HG02798 (cell line): ENCODE results near the gene SLC5A6.
"Not testable (repeated sequence)": the region's sequence is repeated elsewhere in the genome, so short reads cannot be mapped to it uniquely, and the experiment has no call there.

Experiments used
- ATAC-seq: cut with Tn5 transposase; IDR thresholded peaks from one replicate; pipeline ENCODE4 v1.9.1; 2021; ENCODE audit warnings: mild to moderate bottlenecking; ENCODE audit not compliant: unreplicated experiment, poor library complexity

SLC5A6 gene

GRCh38 chr2:27177441-27178351 lies 34.4 kb downstream of the SLC5A6 start:
- ATAC-seq, result no peak

DNA sequence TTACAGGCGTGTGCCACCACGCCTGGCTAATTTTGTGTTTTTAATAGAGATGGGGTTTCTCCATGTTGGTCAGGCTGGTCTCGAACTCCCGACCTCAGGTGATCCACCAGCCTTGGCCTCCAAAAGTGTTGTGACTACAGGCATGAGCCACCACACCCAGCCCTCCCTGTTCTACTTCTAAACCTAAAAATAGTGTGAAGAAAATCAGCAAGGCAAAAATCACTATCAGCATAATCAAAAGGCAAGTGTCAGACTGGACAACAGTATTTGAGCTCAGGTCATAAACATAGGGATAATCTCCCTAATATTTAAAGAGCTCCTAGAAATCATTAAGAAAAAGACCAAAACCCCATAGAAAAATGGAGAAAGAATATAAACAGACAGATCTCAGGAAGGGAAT lies 36.3 kb downstream of the SLC5A6 start:
- not testable (repeated sequence) for ATAC-seq

- no peak for ATAC-seq
Measured at GRCh38 chr2:27175330-27175729, 36.7 kb downstream of the SLC5A6 start.

- ATAC-seq, result no peak
Measured at GRCh38 chr2:27174638-27175037, 37.4 kb downstream of the SLC5A6 start.

GRCh38 chr2:27171351-27171848 lies 40.7 kb downstream of the SLC5A6 start:
- ATAC-seq, result no peak

DNA sequence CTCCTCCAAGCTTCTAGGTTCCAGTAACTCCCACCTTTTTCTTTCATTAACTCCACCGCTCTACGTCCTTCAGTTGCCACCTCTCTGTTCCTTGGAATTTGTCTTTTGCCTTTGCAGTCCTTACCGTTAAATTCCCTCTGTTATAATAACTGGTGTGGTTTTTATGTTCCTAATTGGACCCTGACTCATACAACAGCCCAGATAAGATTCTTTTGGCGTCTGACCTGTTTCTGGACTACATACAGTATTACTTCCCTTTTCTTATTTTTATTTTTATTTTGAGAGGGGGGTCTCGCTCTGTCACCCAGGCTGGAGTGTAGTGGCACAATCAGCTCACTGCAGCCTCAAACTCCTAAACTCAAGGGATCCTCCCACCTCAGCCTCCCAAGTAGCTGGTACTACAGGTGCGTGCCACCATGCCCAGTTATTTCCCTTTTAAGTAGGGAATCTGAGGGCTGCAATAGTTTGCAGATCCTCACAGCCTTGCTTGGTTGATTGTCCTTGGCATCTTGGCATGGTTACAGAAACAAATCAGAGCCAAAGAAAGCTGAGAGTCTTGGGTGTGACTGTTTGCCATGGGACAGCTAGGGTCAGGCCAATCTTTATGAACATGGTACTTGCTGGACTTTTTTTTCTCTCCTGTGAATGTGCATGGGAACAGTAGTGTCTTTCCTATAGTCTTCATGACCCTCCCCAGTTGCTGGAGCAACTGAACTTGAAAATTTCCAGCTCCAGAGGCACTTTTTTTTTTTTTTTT lies 41.3 kb downstream of the SLC5A6 start:
- no peak for ATAC-seq

GRCh38 chr2:27164960-27165763 lies 46.9 kb downstream of the SLC5A6 start:
- ATAC-seq, result no peak

DNA sequence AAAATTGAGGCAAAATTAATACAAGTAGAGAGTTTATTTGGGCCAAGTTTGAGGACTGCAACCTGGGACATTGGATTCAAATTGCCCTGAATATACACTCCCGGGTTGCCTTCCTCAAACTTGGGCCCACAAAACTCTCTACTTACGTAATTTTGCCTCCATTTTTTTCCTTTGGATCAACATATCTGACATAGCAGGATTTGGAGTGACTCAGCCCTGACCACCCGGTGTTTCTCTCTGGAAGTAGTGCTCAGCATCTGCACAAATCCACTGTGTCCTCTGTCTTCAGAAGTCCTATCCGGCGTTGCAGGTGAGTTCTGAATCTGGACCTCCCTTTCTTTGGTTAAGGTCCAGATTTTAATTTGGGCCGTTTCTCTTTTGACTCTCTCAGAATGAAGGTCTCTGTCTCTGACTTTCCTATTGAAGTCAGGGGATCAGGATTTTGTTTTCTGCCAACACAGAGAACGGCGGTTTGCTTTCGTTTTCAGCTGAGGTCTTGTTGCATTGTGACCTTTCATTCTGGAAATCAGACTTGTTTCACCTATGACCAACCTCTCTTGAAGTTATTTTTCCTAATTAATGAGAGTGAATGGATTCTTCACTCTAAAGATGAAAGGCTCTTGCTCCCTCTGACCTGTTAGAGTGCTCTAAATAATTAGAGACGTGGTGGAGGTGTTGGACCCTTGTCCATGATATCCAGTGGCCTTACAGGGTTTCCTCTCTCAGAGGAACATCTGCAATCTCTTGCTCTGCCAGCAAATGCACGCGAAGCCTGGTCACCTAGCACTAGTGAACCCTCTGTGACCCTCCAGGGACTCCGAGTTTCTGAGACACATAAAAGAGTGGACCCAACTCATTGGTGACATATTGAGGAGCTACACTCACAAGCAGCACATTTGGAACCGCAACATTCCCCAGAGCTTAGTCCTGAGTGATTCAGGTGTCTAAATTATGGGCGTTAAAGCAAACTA lies 49.6 kb downstream of the SLC5A6 start:
- no peak for ATAC-seq

DNA sequence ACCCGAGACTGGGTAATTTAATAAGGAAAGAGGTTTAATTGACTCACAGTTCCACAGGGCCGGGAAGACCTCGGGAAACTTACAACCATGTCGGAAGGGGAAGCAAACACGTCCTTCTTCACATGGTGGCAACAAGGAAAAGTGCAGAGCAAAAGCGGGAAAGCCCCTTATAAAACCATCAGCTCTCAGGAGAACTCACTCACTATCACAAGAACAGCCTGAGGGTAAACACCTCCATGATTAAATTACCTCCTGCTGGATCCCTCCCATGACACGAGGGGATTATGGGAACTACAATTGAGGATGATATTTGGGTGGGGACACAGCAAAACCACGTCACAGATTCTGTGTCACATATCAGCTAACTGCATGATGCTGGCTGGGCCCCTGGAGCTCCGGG lies 51.9 kb downstream of the SLC5A6 start:
- no peak for ATAC-seq

DNA sequence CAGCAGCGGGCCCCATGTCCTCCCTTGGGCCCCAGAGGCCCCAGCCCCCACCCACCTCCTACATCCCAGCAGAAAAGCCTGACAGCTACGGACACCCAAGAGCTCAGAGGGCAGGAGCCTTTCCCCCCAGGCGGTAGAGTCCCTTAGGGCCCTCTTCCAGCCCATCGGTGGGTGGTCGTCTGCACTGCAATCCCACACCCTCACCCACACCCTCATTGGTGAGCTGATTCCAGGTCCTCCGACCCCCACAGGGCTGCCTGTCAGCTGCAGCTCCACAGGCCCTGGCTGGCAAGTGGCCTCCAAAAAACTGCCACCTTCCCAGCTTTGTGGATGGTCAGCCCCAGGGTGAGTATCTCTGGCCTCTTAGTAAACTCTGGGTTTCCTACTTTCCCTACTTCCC lies 52.8 kb downstream of the SLC5A6 start:
- no peak for ATAC-seq

DNA sequence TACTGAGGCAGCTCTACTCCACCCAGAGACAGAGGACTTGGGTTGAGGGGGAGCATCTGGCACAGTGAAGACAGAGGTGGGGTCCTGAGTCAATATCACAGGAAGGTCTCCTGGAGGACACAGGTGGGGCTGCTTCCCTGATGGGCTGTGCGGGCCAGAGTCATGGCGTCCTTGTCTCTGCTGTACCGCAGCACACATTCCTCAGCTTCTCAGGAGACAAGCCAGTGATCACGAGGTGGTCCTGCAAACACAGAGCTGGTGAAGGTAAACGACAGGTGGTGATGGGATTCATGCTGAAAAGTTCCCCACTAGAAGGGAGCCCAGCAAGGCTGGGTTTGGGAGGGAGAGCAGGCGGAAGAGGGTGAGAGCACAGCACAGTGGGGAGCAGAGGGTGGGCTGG lies 53.6 kb downstream of the SLC5A6 start:
- no peak for ATAC-seq

DNA sequence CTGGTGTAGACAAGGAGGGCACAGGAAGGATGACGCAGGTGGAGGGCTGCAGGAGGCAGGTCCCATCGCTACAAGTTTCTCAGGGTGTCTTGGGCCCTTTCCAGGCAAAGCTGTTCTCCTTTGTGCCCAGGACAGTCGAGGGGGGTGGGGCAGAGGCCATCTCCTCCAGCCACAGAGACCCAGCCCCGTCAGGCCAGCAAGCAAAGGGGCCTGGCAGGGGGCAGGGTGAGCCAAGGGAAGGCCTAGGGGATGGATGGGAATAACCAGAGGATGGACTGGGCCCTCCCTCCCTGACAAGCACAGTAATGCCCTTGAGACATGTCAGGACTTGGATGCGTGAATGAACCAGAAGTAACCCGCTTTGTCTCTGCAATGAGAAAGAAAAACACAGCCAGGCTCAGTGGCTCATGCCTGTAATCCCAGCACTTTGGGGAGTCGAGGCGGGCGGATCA lies 57.0 kb downstream of the SLC5A6 start:
- no peak for ATAC-seq

DNA sequence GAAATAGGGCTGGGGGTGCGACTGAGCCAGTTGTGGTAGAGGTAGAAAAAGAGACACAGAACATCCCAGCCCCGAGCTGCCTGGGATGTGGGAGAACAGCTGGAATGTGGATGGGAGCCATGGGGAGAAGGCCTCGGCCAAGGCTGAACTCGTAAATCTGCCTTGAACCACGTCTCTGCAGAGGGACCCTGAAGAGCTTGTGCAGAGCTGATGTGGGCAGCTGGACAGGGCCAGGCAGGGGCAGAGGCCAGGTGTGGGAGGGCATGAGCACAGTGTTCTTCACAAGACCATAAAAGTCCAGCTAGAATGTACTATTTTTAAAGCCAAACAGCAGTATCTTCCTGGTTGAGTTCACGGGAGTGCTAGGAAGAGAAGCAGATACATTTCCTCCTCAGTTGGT lies 57.6 kb downstream of the SLC5A6 start:
- no peak for ATAC-seq

- no peak for ATAC-seq
Measured at GRCh38 chr2:27152796-27153464, 59.1 kb downstream of the SLC5A6 start.

DNA sequence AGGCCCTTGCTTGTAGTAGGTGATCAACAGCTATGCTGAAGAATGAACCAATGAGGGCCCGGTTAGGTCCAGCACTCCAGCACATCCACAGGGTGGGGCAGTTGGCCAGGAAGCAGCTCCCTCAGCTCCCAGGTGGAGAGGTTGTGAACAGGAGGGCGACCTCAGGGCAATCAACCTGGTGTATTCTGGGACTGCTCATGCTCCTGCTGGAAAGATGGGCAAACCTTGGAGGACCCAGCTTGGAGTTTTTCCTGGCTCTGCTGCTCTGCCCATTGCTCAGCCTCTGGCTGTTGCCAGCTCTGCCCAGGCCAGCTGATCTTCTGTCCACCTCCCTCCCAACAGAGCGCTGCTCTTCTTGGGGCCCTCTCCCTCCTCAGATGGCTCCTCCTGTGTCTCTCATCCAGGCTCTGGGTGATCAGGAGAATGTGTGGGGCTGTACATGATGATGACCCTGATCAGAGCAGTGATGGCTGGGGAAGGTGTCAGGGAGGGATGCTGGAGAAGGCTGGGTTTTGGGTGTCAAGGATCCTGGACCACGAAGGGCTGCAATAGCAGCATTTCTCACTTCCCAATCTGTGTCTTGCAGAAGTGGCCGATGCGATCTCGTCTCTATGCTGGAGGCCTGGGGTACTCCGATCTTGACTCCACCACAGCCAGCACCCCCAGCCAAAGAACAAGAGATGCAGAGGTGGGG lies 59.8 kb downstream of the SLC5A6 start:
- no peak for ATAC-seq

GRCh38 chr2:27150639-27151230 lies 61.3 kb downstream of the SLC5A6 start:
- ATAC-seq, result no peak
